LoVo (cell line): ENCODE measurements around the gene CATSPER3.
"Not testable (repeated sequence)": the region's sequence is repeated elsewhere in the genome, so short reads cannot be mapped to it uniquely, and the experiment has no call there.

Experiments used
- DNase-seq: peaks from one replicate; pipeline ENCODE4 v3.0.0-alpha.2; 2016; ENCODE audit warnings: low spot score

Gene CATSPER3

GRCh38 chr5:134975078-134975715, 7.5 kb downstream of the CATSPER3 start:
- DNase-seq: no peak

GRCh38 chr5:134975843-134976242, 8.1 kb downstream of the CATSPER3 start:
- DNase-seq: no peak

DNA sequence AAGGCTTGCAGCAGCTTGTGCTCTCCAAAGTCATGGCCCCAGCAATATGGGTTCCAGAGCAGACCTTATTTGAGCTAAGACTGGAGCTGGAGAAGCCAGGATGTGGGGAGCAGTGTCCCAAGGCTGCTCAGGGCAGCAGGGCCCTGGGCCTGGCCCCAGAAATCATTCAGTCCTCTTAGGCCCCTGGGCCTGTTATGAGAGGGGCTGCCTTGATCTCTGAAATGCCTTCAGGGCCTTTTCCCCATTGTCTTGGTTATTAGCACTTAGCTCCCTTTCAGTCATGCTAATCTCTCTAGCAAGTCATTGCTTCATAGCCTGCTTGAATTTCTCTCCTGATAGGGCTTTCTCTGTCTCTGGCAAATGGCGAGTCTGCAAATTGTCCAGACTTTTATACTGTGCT, 9.1 kb downstream of the CATSPER3 start:
- DNase-seq: no peak

- no peak for DNase-seq
Observed at GRCh38 chr5:134979416-134979815, 11.7 kb downstream of the CATSPER3 start.

GRCh38 chr5:134982230-134982629, 14.5 kb downstream of the CATSPER3 start:
- DNase-seq: no peak

GRCh38 chr5:134989266-134989830, 21.6 kb downstream of the CATSPER3 start:
- DNase-seq: no peak

- not testable (repeated sequence) for DNase-seq
Observed at GRCh38 chr5:134990183-134990582, 22.5 kb downstream of the CATSPER3 start.

- no peak for DNase-seq
Observed at GRCh38 chr5:134992148-134992547, 24.4 kb downstream of the CATSPER3 start.

DNA sequence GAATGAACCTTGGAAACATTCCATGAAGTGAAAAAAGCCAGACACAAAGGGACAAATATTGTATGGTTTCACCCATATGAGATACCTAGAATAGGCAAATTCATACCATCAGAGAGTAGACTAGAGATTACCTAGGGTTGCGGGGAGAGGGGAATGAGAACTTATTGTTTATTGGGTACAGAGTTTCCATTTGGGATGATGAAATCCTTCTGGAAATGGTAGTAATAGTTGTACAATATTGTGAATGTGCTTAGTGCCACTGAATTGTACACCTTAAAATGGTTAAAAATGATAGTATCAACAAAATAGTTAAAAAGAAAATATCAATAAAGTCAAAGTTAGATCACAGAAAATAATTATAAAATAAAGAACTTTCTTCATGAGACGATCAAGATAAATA, 25.5 kb downstream of the CATSPER3 start:
- no peak for DNase-seq

- no peak for DNase-seq
Observed at GRCh38 chr5:134994560-134995156, 27.0 kb downstream of the CATSPER3 start.

DNA sequence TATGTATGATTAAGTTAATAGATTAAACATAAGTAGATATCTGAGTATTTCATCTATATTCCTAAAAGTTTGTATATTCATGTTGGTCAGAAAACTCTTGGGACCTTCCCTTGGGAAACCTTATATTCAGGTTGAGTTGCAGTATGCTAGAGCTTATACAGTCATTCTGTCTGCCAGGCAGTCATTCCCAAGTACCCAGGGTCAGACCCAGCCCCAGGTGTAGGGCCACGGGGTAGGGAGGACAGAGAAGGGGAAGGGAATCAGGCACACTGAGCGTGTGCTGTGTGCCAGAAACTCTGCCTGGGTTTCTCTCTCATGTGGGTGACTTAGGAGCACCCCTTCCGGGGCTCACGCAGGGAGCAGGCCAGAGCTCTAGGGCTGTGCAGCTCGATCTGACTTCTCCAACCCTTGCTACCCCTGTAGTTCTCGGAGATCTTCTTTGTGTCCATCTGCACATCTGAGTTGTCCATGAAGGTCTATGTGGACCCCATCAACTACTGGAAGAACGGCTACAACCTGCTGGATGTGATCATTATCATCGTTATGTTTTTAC, 28.2 kb downstream of the CATSPER3 start:
- no peak for DNase-seq

DNA sequence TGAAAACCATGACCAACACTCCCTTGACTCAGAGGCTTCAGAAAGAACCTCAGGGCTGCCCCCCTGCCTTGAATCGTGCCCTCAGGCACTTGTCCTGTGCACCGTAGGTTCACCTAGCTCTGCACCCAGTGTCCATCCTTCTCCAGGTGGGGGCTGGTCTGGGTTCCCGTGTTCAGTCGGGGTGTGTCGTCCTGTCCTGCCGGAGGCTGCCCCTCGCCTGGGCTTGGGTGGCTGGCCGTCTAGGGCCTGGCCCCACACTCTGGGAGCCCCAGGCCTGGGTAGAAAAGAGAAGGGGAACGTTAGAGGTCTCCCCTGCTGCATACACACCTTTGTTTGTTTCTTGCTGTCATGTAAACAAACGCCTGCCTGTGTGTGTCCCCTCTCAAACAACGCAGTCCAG, 29.3 kb downstream of the CATSPER3 start:
- DNase-seq: no peak

GRCh38 chr5:134998068-134998467, 30.4 kb downstream of the CATSPER3 start:
- DNase-seq: not testable (repeated sequence)

GRCh38 chr5:135004376-135004775, 36.7 kb downstream of the CATSPER3 start:
- no peak for DNase-seq

DNA sequence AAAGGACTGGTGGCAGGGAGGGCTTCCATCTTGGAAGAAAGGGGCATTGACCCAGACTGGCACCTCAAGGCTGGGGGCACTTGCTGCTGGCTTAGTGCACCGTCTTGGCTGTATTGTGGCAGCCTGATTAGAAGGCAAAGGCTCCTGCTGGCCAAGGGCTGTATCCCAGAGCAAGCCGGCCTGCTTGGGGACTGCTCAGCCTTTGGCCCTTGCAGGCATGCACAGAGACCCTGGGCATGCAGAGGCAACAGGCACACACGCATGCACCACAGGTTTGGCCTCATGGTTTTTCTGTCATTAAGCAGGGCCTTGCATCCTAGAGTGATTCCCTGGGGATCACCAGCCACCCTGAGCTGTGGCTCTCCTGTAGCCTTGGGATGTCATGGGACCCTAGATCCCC, 37.4 kb downstream of the CATSPER3 start:
- DNase-seq: no peak

GRCh38 chr5:135007305-135007704, 39.6 kb downstream of the CATSPER3 start:
- DNase-seq: no peak

DNA sequence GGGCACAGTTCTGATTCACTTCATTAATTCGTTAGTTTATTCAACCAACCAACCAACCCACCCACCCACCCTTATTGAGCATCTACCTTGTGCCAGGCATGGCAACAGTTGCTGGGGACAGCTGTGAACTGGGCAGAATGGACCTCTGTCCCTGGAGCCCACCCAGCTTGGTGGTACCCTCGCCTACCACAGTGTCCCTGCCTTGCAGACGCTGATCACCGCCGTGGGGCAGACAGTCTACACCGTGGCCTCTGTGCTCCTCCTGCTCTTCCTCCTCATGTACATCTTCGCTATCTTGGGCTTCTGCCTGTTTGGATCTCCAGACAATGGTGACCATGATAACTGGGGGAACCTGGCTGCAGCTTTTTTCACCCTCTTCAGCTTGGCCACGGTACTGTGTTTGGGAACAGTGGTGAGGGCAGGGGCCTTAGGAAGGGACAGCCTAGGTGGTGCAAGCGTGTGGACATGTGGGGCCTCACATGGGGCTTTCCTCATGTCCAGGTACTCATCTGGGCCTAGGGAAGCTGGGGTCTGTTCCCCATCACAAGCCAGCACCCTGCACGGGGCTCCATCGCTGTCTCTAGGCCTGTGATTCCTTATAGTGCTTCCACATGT, 40.1 kb downstream of the CATSPER3 start:
- DNase-seq: no peak

GRCh38 chr5:135008556-135008955, 40.8 kb downstream of the CATSPER3 start:
- no peak for DNase-seq

GRCh38 chr5:135008981-135009735, 41.5 kb downstream of the CATSPER3 start:
- no peak for DNase-seq

GRCh38 chr5:135009736-135010501, 42.2 kb downstream of the CATSPER3 start:
- no peak for DNase-seq
